NCI-H524 (cell line): ENCODE results near the gene NAPA.

Experiments used
- DNase-seq, 2 experiments: peaks; one replicate each; lab custom pipeline; 2025; lab: John Stamatoyannopoulos, UW

NAPA gene

GRCh38 chr19:47499863-47500830, 14.7 kb downstream of the NAPA start:
- no peak for DNase-seq

- no peak for DNase-seq
Observed at GRCh38 chr19:47499371-47499770, 15.5 kb downstream of the NAPA start.

GRCh38 chr19:47498561-47498960, 16.3 kb downstream of the NAPA start:
- DNase-seq, result no peak

- no peak for DNase-seq
Observed at GRCh38 chr19:47497821-47498520, 16.9 kb downstream of the NAPA start.

GRCh38 chr19:47497050-47497766, 17.7 kb downstream of the NAPA start:
- peak; percentile 79 to 80 for DNase-seq

- peak; percentile 11 to 64 for DNase-seq
Observed at GRCh38 chr19:47495478-47496372, 19.1 kb downstream of the NAPA start.

GRCh38 chr19:47494729-47495128, 20.1 kb downstream of the NAPA start:
- peak; percentile 91 to 99 for DNase-seq

- peak; percentile 31 to 67 for DNase-seq
Observed at GRCh38 chr19:47494211-47494547, 20.7 kb downstream of the NAPA start.

GRCh38 chr19:47493378-47494210, 21.3 kb downstream of the NAPA start:
- peak; percentile 67 to 85 for DNase-seq

- no peak for DNase-seq
Observed at GRCh38 chr19:47492571-47493377, 22.1 kb downstream of the NAPA start.

- DNase-seq, result no peak
Observed at GRCh38 chr19:47492137-47492533, 22.7 kb downstream of the NAPA start.

- DNase-seq, result no peak
Observed at GRCh38 chr19:47491358-47492136, 23.3 kb downstream of the NAPA start.

- no peak for DNase-seq
Observed at GRCh38 chr19:47490847-47491246, 24.0 kb downstream of the NAPA start.

- DNase-seq, result no peak
Observed at GRCh38 chr19:47490031-47490430, 24.8 kb downstream of the NAPA start.

GRCh38 chr19:47489072-47489914, 25.6 kb downstream of the NAPA start:
- no peak for DNase-seq

GRCh38 chr19:47487551-47488515, 27.0 kb downstream of the NAPA start:
- peak in 1 of 2 experiments; percentile 64 for DNase-seq

GRCh38 chr19:47486900-47487299, 28.0 kb downstream of the NAPA start:
- DNase-seq, result peak; percentile 61 to 73
